Left forelimb (tissue), 1 donor: ENCODE data around the gene ZMYND19.
"Not testable (repeated sequence)": the region's sequence is repeated elsewhere in the genome, so short reads cannot be mapped to it uniquely, and the experiment has no call there.

Experiments used
- DNase-seq: peaks from one replicate; pipeline ENCODE4 v3.0.0-alpha.2; 2018; ENCODE audit warnings: low spot score

ZMYND19 gene

GRCh38 chr9:137556069-137556838, 34.1 kb downstream of the ZMYND19 start:
- DNase-seq, result no peak

- no peak for DNase-seq
These were observed 35.1 kb downstream of the ZMYND19 start for GRCh38 chr9:137555179-137555578.

GRCh38 chr9:137554349-137554748, 36.0 kb downstream of the ZMYND19 start:
- no peak for DNase-seq

GRCh38 chr9:137553654-137554053, 36.7 kb downstream of the ZMYND19 start:
- DNase-seq, result not testable (repeated sequence)

GRCh38 chr9:137552022-137552768, 38.1 kb downstream of the ZMYND19 start:
- no peak for DNase-seq

GRCh38 chr9:137551264-137552021, 38.9 kb downstream of the ZMYND19 start, which contains the start of gene MRPL41:
Gene MRPL41 (plus strand): TSS chr9:137551879. CDS start chr9:137552082, 203 bp downstream.
- DNase-seq, result peak; percentile 92

- not testable (repeated sequence) for DNase-seq
These were observed 39.4 kb downstream of the ZMYND19 start for GRCh38 chr9:137550958-137551263.

GRCh38 chr9:137550231-137550621, 40.1 kb downstream of the ZMYND19 start, which contains the start of gene PNPLA7:
Gene PNPLA7 (minus strand): TSS chr9:137550402. CDS start chr9:137550197, 205 bp downstream.
- peak; percentile 87 for DNase-seq

GRCh38 chr9:137547687-137548543, 42.4 kb downstream of the ZMYND19 start:
- no peak for DNase-seq

GRCh38 chr9:137545123-137545522, 45.2 kb downstream of the ZMYND19 start:
- DNase-seq, result no peak

GRCh38 chr9:137544176-137544760, 46.0 kb downstream of the ZMYND19 start:
- DNase-seq, result no peak

GRCh38 chr9:137543237-137543963, 46.9 kb downstream of the ZMYND19 start:
- no peak for DNase-seq

GRCh38 chr9:137542486-137542885, 47.8 kb downstream of the ZMYND19 start:
- DNase-seq, result no peak

- no peak for DNase-seq
These were observed 49.8 kb downstream of the ZMYND19 start for GRCh38 chr9:137540536-137540935.

GRCh38 chr9:137538058-137538457, 52.3 kb downstream of the ZMYND19 start:
- DNase-seq, result no peak

- not testable (repeated sequence) for DNase-seq
These were observed 53.6 kb downstream of the ZMYND19 start for GRCh38 chr9:137536594-137537131.

GRCh38 chr9:137535120-137535428, 55.2 kb downstream of the ZMYND19 start:
- DNase-seq, result no peak

GRCh38 chr9:137534256-137535119, 55.8 kb downstream of the ZMYND19 start:
- no peak for DNase-seq

- not testable (repeated sequence) for DNase-seq
These were observed 57.3 kb downstream of the ZMYND19 start for GRCh38 chr9:137532891-137533468.
